Measurements from ENCODE around the gene MCM10.

DNA sequence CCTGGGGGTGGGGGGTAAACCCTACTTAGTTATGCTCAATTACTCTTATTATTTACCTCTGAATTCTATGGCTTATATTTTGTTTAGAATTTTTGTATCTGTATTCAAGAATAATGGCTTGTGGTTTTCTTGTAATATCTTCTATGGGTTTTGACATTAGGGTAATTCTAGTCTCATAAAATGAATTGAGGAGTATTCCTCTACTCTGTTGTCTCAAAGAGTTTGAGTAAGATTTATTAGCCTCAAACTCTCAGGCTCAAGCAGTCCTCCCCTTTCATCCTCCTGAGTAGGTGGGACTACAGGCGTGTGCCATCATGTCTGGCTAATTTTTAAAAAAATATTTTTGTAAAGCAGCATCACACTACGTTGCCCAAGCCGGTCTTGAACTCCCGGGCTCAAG is 92.4 kb downstream of the MCM10 start:
- TF ChIP-seq, protein P1, sequence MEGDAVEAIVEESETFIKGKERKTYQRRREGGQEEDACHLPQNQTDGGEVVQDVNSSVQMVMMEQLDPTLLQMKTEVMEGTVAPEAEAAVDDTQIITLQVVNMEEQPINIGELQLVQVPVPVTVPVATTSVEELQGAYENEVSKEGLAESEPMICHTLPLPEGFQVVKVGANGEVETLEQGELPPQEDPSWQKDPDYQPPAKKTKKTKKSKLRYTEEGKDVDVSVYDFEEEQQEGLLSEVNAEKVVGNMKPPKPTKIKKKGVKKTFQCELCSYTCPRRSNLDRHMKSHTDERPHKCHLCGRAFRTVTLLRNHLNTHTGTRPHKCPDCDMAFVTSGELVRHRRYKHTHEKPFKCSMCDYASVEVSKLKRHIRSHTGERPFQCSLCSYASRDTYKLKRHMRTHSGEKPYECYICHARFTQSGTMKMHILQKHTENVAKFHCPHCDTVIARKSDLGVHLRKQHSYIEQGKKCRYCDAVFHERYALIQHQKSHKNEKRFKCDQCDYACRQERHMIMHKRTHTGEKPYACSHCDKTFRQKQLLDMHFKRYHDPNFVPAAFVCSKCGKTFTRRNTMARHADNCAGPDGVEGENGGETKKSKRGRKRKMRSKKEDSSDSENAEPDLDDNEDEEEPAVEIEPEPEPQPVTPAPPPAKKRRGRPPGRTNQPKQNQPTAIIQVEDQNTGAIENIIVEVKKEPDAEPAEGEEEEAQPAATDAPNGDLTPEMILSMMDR (IDR thresholded peaks at IDR 0.05; ENCODE audit: low read depth, low read length): no peak
- no peak for TF ChIP-seq EZH2phosphoT487 (IDR thresholded peaks at IDR 0.05; ENCODE audit: low read depth)
